Loucy (cell line): ENCODE measurements around the gene NDUFB8.

Experiments
- CTCF ChIP-seq: fragments of 200-600 bp; sonication (generic); conservative IDR thresholded peaks from 2 replicates; pipeline ENCODE4 v1.5.1; 2014; ENCODE audit warnings: mild to moderate bottlenecking, antibody characterized with exemption, low read length
- EZH2phosphoT487 ChIP-seq: fragments of 200-600 bp; IDR thresholded peaks from 2 replicates; pipeline ENCODE4 v1.6.1; 2018; ENCODE audit warnings: antibody characterized with exemption, mild to moderate bottlenecking, moderate library complexity, borderline replicate concordance

GRCh38 chr10:100516847-100517246 is 12.8 kb downstream of the NDUFB8 start:
- TF ChIP-seq EZH2phosphoT487 (no peak), CTCF (peak; percentile 65)
